Activated naive CD4-positive, alpha-beta T cell treated with anti-CD3 and anti-CD28 coated beads, Interleukin-2, amount 10 ng/mL, durations not matched to agents 7 days and 5 days (primary cell): ENCODE results near the gene IFI44.

ENCODE experiments used
- CTCF ChIA-PET: fragments of 350-600 bp; sonication (Branson Sonifier 250); formaldehyde crosslinking; loops from one replicate; lab custom pipeline; 2021; ENCODE audit warnings: antibody characterized with exemption; lab: Charles Lee
- DNase-seq: peaks from one replicate; pipeline ENCODE4 v3.0.0-alpha.2; 2020
- H3K27ac Mint-ChIP-seq: one replicate; pipeline ENCODE4 v1.8.0; 2021; ENCODE audit warnings: mild to moderate bottlenecking, moderate library complexity, mixed read lengths
- H3K27me3 Mint-ChIP-seq: one replicate; pipeline ENCODE4 v1.8.0; 2021; ENCODE audit warnings: mild to moderate bottlenecking, mixed read lengths
- H3K36me3 Mint-ChIP-seq: one replicate; pipeline ENCODE4 v1.8.0; 2021; ENCODE audit warnings: mixed read lengths
- H3K4me1 Mint-ChIP-seq: one replicate; pipeline ENCODE4 v1.8.0; 2021; ENCODE audit warnings: mixed read lengths
- H3K4me3 Mint-ChIP-seq: one replicate; pipeline ENCODE4 v1.8.0; 2021; ENCODE audit warnings: mild to moderate bottlenecking, moderate library complexity, mixed read lengths
- H3K9me3 Mint-ChIP-seq: one replicate; pipeline ENCODE4 v1.8.0; 2021; ENCODE audit warnings: mixed read lengths

Gene IFI44

GRCh38 chr1:78624035-78624434 is 25.6 kb upstream of the IFI44 start:
- Mint-ChIP-seq H3K27me3 (no peaks in the 10 kb centered on the region), H3K9me3 (no peaks in the 10 kb centered on the region), H3K4me3 (peak overlapping the region; percentile 44), H3K27ac (peak overlapping the region; percentile 25), H3K4me1 (peaks cover 72% of the 10 kb centered on the region), H3K36me3 (peaks cover 37% of the 10 kb centered on the region)
- CTCF ChIA-PET = interaction anchor here (0.8 kb wide), 1 partner anchor 481 kb away, joined by 3 read pairs; no protein-coding TSS in a partner anchor
- no peak for DNase-seq

GRCh38 chr1:78627321-78627720 is 22.3 kb upstream of the IFI44 start:
- Mint-ChIP-seq H3K27ac (no peak overlapping the region), H3K36me3 (peaks cover 49% of the 10 kb centered on the region), H3K4me3 (no peak overlapping the region), H3K27me3 (no peaks in the 10 kb centered on the region), H3K4me1 (peaks cover 49% of the 10 kb centered on the region), H3K9me3 (no peaks in the 10 kb centered on the region)
- CTCF ChIA-PET = interaction anchor here (0.7 to 1.1 kb wide), 2 partner anchors 24 to 49 kb away, joined by 3 read pairs; no protein-coding TSS in a partner anchor
- DNase-seq = no peak

DNA sequence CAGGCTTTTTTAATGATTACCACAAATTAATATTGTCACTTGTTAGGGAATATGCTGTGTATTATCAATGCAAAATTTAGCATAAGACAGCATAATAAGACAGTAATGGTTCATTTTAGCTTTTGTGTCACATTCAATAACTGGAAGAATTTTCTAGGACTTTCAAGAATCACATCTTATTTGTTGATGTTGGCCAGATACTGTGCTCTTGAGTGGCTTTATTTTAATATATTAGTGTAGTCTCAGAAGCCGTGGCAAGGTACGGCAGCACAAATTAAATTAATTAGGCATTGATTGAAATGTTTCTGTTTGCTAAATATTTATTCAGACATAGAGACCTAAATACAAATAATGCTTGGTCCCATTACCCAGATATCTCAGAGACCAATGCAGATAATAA is 19.0 kb upstream of the IFI44 start:
- no peaks in the 10 kb centered on the region for H3K27me3 Mint-ChIP-seq
- H3K4me1 Mint-ChIP-seq = peaks cover 22% of the 10 kb centered on the region
- DNase-seq = no peak
- H3K27ac Mint-ChIP-seq = no peak overlapping the region
- H3K4me3 Mint-ChIP-seq = no peak overlapping the region
- CTCF ChIA-PET = interaction anchor here (1.5 kb wide), 1 partner anchor 10 kb away, joined by 4 read pairs; the partner anchor contains the start of gene IFI44L
- peaks cover 37% of the 10 kb centered on the region for H3K36me3 Mint-ChIP-seq
- H3K9me3 Mint-ChIP-seq = no peaks in the 10 kb centered on the region

GRCh38 chr1:78633209-78633608 is 16.4 kb upstream of the IFI44 start:
- peaks cover 9% of the 10 kb centered on the region for H3K4me1 Mint-ChIP-seq
- DNase-seq = no peak
- peaks cover 42% of the 10 kb centered on the region for H3K36me3 Mint-ChIP-seq
- no peak overlapping the region for H3K27ac Mint-ChIP-seq
- no peaks in the 10 kb centered on the region for H3K9me3 Mint-ChIP-seq
- CTCF ChIA-PET = no interaction called here
- H3K27me3 Mint-ChIP-seq = no peaks in the 10 kb centered on the region
- no peak overlapping the region for H3K4me3 Mint-ChIP-seq

DNA sequence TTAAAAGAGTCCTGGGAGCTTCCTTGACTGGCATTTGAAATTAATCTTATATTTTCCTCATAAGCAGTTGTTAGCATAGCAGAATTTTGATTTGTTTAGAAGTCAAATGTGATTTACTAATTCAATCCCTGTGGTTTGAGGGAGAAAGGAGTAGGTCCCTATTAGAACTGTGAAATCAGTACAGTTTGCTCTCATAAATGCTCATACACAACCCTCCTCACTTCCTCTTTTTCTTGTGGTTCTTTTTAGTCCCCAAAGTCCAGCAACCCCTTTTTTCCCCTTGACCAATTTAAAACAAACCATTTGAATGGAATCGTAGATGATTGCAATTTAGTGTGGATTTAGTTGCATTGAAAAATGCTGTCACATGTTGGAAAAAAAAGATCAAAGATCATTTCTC is 9.2 kb upstream of the IFI44 start:
- H3K27ac Mint-ChIP-seq = no peak overlapping the region
- H3K4me1 Mint-ChIP-seq = peaks cover 19% of the 10 kb centered on the region
- no peak for DNase-seq
- H3K27me3 Mint-ChIP-seq = no peaks in the 10 kb centered on the region
- CTCF ChIA-PET = no interaction called here
- no peak overlapping the region for H3K4me3 Mint-ChIP-seq
- peaks cover 13% of the 10 kb centered on the region for H3K9me3 Mint-ChIP-seq
- H3K36me3 Mint-ChIP-seq = peaks cover 76% of the 10 kb centered on the region

GRCh38 chr1:78641558-78641957 is 8.1 kb upstream of the IFI44 start:
- Mint-ChIP-seq H3K4me3 (no peak overlapping the region), H3K36me3 (peaks cover 80% of the 10 kb centered on the region), H3K27me3 (no peaks in the 10 kb centered on the region), H3K27ac (no peak overlapping the region), H3K9me3 (peaks cover 22% of the 10 kb centered on the region), H3K4me1 (peaks cover 30% of the 10 kb centered on the region)
- CTCF ChIA-PET = no interaction called here
- no peak for DNase-seq

- DNase-seq = peak; percentile 33
- Mint-ChIP-seq H3K4me3 (no peak overlapping the region), H3K27ac (peak overlapping the region; percentile 1), H3K4me1 (peaks cover 56% of the 10 kb centered on the region), H3K9me3 (peaks cover 43% of the 10 kb centered on the region), H3K27me3 (no peaks in the 10 kb centered on the region), H3K36me3 (peaks cover 71% of the 10 kb centered on the region)
- CTCF ChIA-PET = interaction anchor here (1.4 kb wide), 1 partner anchor 25 kb away, joined by 3 read pairs; the partner anchor contains the start of gene IFI44L
Observed at GRCh38 chr1:78645723-78646122, 3.9 kb upstream of the IFI44 start.

- no peak for DNase-seq
- peaks cover 61% of the 10 kb centered on the region for H3K36me3 Mint-ChIP-seq
- H3K27ac Mint-ChIP-seq = no peak overlapping the region
- no peak overlapping the region for H3K4me3 Mint-ChIP-seq
- no peaks in the 10 kb centered on the region for H3K27me3 Mint-ChIP-seq
- CTCF ChIA-PET = no interaction called here
- H3K9me3 Mint-ChIP-seq = peaks cover 43% of the 10 kb centered on the region
- H3K4me1 Mint-ChIP-seq = peaks cover 66% of the 10 kb centered on the region
Observed at GRCh38 chr1:78647238-78647637, 2.4 kb upstream of the IFI44 start.

DNA sequence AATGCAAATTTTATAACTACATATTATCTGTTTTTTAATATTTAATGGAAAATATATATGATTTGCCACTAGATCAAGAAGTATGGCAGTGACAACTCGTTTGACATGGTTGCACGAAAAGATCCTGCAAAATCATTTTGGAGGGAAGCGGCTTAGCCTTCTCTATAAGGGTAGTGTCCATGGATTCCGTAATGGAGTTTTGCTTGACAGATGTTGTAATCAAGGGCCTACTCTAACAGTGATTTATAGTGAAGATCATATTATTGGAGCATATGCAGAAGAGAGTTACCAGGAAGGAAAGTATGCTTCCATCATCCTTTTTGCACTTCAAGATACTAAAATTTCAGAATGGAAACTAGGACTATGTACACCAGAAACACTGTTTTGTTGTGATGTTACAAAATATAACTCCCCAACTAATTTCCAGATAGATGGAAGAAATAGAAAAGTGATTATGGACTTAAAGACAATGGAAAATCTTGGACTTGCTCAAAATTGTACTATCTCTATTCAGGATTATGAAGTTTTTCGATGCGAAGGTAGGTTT is 556 bp downstream of the IFI44 start:
- peak overlapping the region; percentile 76 for H3K4me3 Mint-ChIP-seq
- H3K4me1 Mint-ChIP-seq = peaks cover 63% of the 10 kb centered on the region
- no peaks in the 10 kb centered on the region for H3K27me3 Mint-ChIP-seq
- H3K9me3 Mint-ChIP-seq = peaks cover 29% of the 10 kb centered on the region
- H3K36me3 Mint-ChIP-seq = peaks cover 48% of the 10 kb centered on the region
- DNase-seq = no peak
- CTCF ChIA-PET = interaction anchor here (0.8 to 1.0 kb wide), 2 partner anchors 30 to 32 kb away, joined by 3 to 4 read pairs; partner anchors contain the start of gene IFI44L
- peak overlapping the region; percentile 80 for H3K27ac Mint-ChIP-seq

DNA sequence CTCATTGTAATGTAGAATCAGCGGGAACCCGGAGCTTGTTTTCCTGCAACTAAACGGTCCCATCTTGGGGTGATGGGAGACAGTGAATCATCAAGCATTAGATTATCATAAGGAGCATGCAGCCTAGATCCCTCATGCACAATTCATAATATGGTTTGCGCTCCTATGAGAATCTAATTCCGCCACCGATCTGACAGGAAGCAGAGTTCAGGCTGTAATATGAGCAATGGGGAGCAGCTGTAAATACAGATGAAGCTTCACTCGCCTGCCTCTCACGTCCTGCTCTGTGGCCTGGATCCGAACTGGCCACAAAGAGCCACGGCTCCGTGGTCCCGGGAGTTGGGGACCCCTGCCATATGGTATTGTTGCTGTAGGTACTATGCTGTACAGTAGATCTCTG is 1.6 kb downstream of the IFI44 start:
- Mint-ChIP-seq H3K36me3 (peaks cover 49% of the 10 kb centered on the region), H3K4me1 (peaks cover 56% of the 10 kb centered on the region), H3K9me3 (peaks cover 23% of the 10 kb centered on the region), H3K27ac (peak overlapping the region; percentile 80), H3K27me3 (no peaks in the 10 kb centered on the region), H3K4me3 (peak overlapping the region; percentile 76)
- DNase-seq = peak; percentile 33
- CTCF ChIA-PET = interaction anchor here (0.8 to 1.0 kb wide), 3 partner anchors 21 to 33 kb away, joined by 3 to 4 read pairs (median 3); no protein-coding TSS in a partner anchor

DNA sequence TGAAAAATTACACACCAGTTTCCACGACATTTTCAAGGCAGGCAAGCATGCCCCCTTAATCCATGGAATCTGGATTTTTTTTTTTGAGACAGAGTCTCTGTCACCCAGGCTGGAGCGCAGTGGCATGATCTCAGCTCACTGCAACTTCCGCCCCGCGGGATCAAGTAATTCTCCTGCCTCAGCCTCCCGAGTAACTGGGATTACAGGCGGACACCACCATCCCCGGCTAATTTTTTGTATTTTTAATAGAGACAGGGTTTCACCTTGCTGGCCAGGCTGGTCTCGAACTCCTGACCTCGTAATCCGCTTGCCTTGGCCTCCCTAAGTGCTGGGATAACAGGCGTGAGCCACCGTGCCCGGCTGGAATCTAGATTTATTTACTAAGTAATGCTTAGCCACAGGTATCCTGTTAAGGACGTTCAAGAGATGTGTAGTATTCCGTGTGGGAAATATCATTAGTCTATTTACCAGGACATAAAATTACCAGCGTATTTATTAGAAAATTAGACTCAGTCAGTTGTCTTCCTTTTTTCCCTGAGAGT is 2.5 kb downstream of the IFI44 start:
- Mint-ChIP-seq H3K4me3 (peak overlapping the region; percentile 76), H3K36me3 (peaks cover 42% of the 10 kb centered on the region), H3K9me3 (peaks cover 16% of the 10 kb centered on the region), H3K4me1 (peaks cover 47% of the 10 kb centered on the region), H3K27me3 (no peaks in the 10 kb centered on the region), H3K27ac (no peak overlapping the region)
- CTCF ChIA-PET = no interaction called here
- no peak for DNase-seq

GRCh38 chr1:78658901-78659300 is 9.3 kb downstream of the IFI44 start:
- Mint-ChIP-seq H3K4me3 (no peak overlapping the region), H3K9me3 (no peaks in the 10 kb centered on the region), H3K36me3 (peaks cover 60% of the 10 kb centered on the region), H3K27ac (peak overlapping the region; percentile 25), H3K4me1 (peaks cover 9% of the 10 kb centered on the region), H3K27me3 (no peaks in the 10 kb centered on the region)
- DNase-seq = no peak
- CTCF ChIA-PET = interaction anchor here (1.6 kb wide), 1 partner anchor 41 kb away, joined by 3 read pairs; no protein-coding TSS in a partner anchor

- CTCF ChIA-PET = no interaction called here
- DNase-seq = no peak
- Mint-ChIP-seq H3K27ac (no peak overlapping the region), H3K27me3 (no peaks in the 10 kb centered on the region), H3K4me1 (no peaks in the 10 kb centered on the region), H3K9me3 (no peaks in the 10 kb centered on the region), H3K36me3 (peaks cover 42% of the 10 kb centered on the region), H3K4me3 (no peak overlapping the region)
Observed at GRCh38 chr1:78663923-78664322, 14.3 kb downstream of the IFI44 start.

DNA sequence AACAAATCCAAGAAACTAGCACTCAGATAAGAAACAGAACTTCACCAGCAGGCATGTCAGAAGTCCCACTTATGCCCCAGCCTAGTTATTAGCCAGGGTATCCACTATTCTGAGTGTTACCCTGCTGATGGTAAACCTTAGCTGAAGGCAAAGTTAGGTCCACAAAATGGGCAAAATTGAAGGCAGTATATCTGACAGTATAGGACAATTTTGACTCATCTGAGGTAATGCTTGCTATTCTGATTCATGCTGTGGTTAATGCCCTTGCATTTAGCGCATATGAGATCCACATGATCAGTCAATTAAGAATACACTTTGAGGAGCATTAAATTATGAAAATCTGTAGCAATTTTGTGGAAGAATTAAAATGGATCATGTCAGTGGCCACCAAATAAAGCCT is 15.1 kb downstream of the IFI44 start:
- no peaks in the 10 kb centered on the region for H3K4me1 Mint-ChIP-seq
- CTCF ChIA-PET = interaction anchor here (1.0 kb wide), 1 partner anchor 533 kb away, joined by 3 read pairs; no protein-coding TSS in a partner anchor
- no peaks in the 10 kb centered on the region for H3K9me3 Mint-ChIP-seq
- no peak overlapping the region for H3K4me3 Mint-ChIP-seq
- H3K36me3 Mint-ChIP-seq = peaks cover 35% of the 10 kb centered on the region
- DNase-seq = no peak
- H3K27me3 Mint-ChIP-seq = no peaks in the 10 kb centered on the region
- H3K27ac Mint-ChIP-seq = no peak overlapping the region

GRCh38 chr1:78665809-78666208 is 16.2 kb downstream of the IFI44 start:
- H3K4me3 Mint-ChIP-seq = no peak overlapping the region
- H3K36me3 Mint-ChIP-seq = peaks cover 27% of the 10 kb centered on the region
- H3K4me1 Mint-ChIP-seq = peaks cover 8% of the 10 kb centered on the region
- H3K27ac Mint-ChIP-seq = no peak overlapping the region
- DNase-seq = no peak
- H3K27me3 Mint-ChIP-seq = no peaks in the 10 kb centered on the region
- no peaks in the 10 kb centered on the region for H3K9me3 Mint-ChIP-seq
- CTCF ChIA-PET = interaction anchor here (2.1 kb wide), 1 partner anchor 10 kb away, joined by 7 read pairs; no protein-coding TSS in a partner anchor
